Natural killer cell (primary cell): ENCODE measurements around the gene PXDC1. TPM values are rescaled to one million over a fixed set of nuclear protein-coding genes. Genes with fewer than 3 reads are reported as not detected.

Source experiments
- ATAC-seq, 3 donors: fragments of 150-1000 bp in 2 of 3; fragments of 200-7000 bp in 1 of 3; cut with Tn5 transposase; 1 replicate in 1 of 3; 2 replicates in 2 of 3; pipeline ENCODE4 v1.10.0; 2021; ENCODE audit warnings: mild to moderate bottlenecking in 2 of 3, moderate library complexity in 2 of 3
- DNase-seq, 2 donors: peaks; one replicate each; pipeline versions ENCODE4 v3.0.0 to v3.0.0-alpha.2; 2013 to 2021; ENCODE audit warnings: mixed read lengths in 1 of 2
- H3K27ac ChIP-seq: one replicate; pipeline ENCODE4 v1.5.1; 2013; ENCODE audit warnings: mild to moderate bottlenecking, low read length
- H3K27me3 ChIP-seq: one replicate; pipeline ENCODE4 v1.6.1; 2013; ENCODE audit warnings: low read length; ENCODE audit not compliant: control insufficient read depth, insufficient read depth
- H3K36me3 ChIP-seq: one replicate; pipeline ENCODE4 v1.6.1; 2013; ENCODE audit warnings: low read length; ENCODE audit not compliant: control insufficient read depth, insufficient read depth
- H3K4me1 ChIP-seq: one replicate; pipeline ENCODE4 v1.6.1; 2013; ENCODE audit warnings: low read length; ENCODE audit not compliant: control insufficient read depth, insufficient read depth
- H3K4me3 ChIP-seq: one replicate; pipeline ENCODE4 v1.5.1; 2013; ENCODE audit warnings: low read length
- H3K9me3 ChIP-seq: one replicate; pipeline ENCODE4 v1.6.1; 2013; ENCODE audit warnings: low read length; ENCODE audit not compliant: control insufficient read depth, insufficient read depth
- H3K27ac Mint-ChIP-seq, 2 donors: one replicate each; pipeline ENCODE4 v1.8.0; 2022; ENCODE audit warnings: mild to moderate bottlenecking in 2 of 2, mixed read lengths in 2 of 2, moderate library complexity in 1 of 2
- H3K27me3 Mint-ChIP-seq, 2 donors: one replicate each; pipeline ENCODE4 v1.8.0; 2022; ENCODE audit warnings: low read depth in 2 of 2, mixed read lengths in 2 of 2
- H3K36me3 Mint-ChIP-seq: one replicate; pipeline ENCODE4 v1.8.0; 2022; ENCODE audit warnings: mixed read lengths
- H3K4me1 Mint-ChIP-seq, 2 donors: one replicate each; pipeline ENCODE4 v1.8.0; 2022; ENCODE audit warnings: mixed read lengths in 2 of 2
- H3K4me3 Mint-ChIP-seq: one replicate; pipeline ENCODE4 v1.8.0; 2022; ENCODE audit warnings: mild to moderate bottlenecking, moderate library complexity, mixed read lengths
- H3K9me3 Mint-ChIP-seq, 2 donors: one replicate each; pipeline ENCODE4 v1.8.0; 2022; ENCODE audit warnings: mixed read lengths in 2 of 2
- CTCF ChIP-seq: fragments of 200-600 bp; IDR thresholded peaks from one replicate; pipeline ENCODE4 v1.8.0; 2022; ENCODE audit warnings: antibody characterized with exemption
- WGBS: methylation state at CpG from one replicate; pipeline ENCODE4 v1.1.7; 2013; ENCODE audit warnings: missing lambda C conversion rate; ENCODE audit not compliant: insufficient coverage; 5-methylcytosine and 5-hydroxymethylcytosine counted together
- intact Hi-C: fragments of 100-400 bp; cut with micrococcal nuclease; formaldehyde crosslinking; loops from one replicate; pipeline ENCODE4 v1.14.2; 2022
- total RNA-seq, 4 donors: library from RNA; stranded (reverse); fragments of 120-200 nt in 1 of 4; gene quantifications; one replicate each; pipeline versions ENCODE4 v1.2.3 to v1.2.4, GENCODE V29; 2013 to 2022

The PXDC1 gene
- total RNA-seq, 3 donors from 2014 or later (not counting 1 experiment from before 2014, with no cell fraction given): 0.28 TPM; not detected in 1

GRCh38 chr6:3696525-3697088, 54.9 kb downstream of the PXDC1 start:
- DNase-seq (no peak), ATAC-seq (no peak)
- Mint-ChIP-seq H3K4me3 (no peak overlapping the region), H3K27ac (no peak overlapping the region), H3K9me3 (no peaks in the 10 kb centered on the region), H3K4me1 (no peaks in the 10 kb centered on the region), H3K27me3 (peaks cover 7 to 26% of the 10 kb centered on the region in 2 donors), H3K36me3 (no peaks in the 10 kb centered on the region)
- no peak for TF ChIP-seq CTCF
- Histone ChIP-seq H3K4me1 (no peaks in the 10 kb centered on the region), H3K36me3 (no peaks in the 10 kb centered on the region), H3K4me3 (no peak overlapping the region), H3K27ac (no peak overlapping the region), H3K27me3 (no peaks in the 10 kb centered on the region), H3K9me3 (no peaks in the 10 kb centered on the region)
- 88% methylated on average over 5 of the region's 5 CpGs for WGBS
- intact Hi-C loops: no loop called here

GRCh38 chr6:3695065-3695817, 56.3 kb downstream of the PXDC1 start:
- H3K4me1 Mint-ChIP-seq: no peaks in the 10 kb centered on the region
- H3K4me1 ChIP-seq: no peaks in the 10 kb centered on the region
- 95% methylated on average over 2 of the region's 2 CpGs for WGBS
- H3K4me3 ChIP-seq: no peak overlapping the region
- TF ChIP-seq CTCF: no peak
- DNase-seq (no peak), ATAC-seq (no peak)
- H3K27me3 Mint-ChIP-seq: peaks cover 11 to 26% of the 10 kb centered on the region in 2 donors
- H3K9me3 ChIP-seq: no peaks in the 10 kb centered on the region
- no peak overlapping the region for H3K27ac ChIP-seq
- no peak overlapping the region for H3K4me3 Mint-ChIP-seq
- H3K27me3 ChIP-seq: no peaks in the 10 kb centered on the region
- H3K27ac Mint-ChIP-seq: no peak overlapping the region
- intact Hi-C loops: no loop called here
- H3K9me3 Mint-ChIP-seq: no peaks in the 10 kb centered on the region
- no peaks in the 10 kb centered on the region for H3K36me3 ChIP-seq
- no peaks in the 10 kb centered on the region for H3K36me3 Mint-ChIP-seq

GRCh38 chr6:3693831-3694230, 57.7 kb downstream of the PXDC1 start:
- H3K27me3 ChIP-seq: no peaks in the 10 kb centered on the region
- H3K9me3 Mint-ChIP-seq: no peaks in the 10 kb centered on the region
- DNase-seq (no peak), ATAC-seq (no peak)
- no peaks in the 10 kb centered on the region for H3K9me3 ChIP-seq
- H3K4me1 Mint-ChIP-seq: no peaks in the 10 kb centered on the region
- intact Hi-C loops: no loop called here
- TF ChIP-seq CTCF: no peak
- H3K4me3 ChIP-seq: no peak overlapping the region
- no peaks in the 10 kb centered on the region for H3K36me3 ChIP-seq
- H3K4me3 Mint-ChIP-seq: no peak overlapping the region
- H3K27me3 Mint-ChIP-seq: peaks cover 23 to 25% of the 10 kb centered on the region in 2 donors
- no peaks in the 10 kb centered on the region for H3K4me1 ChIP-seq
- WGBS: 93% methylated on average over 2 of the region's 2 CpGs
- H3K27ac Mint-ChIP-seq: no peak overlapping the region
- no peak overlapping the region for H3K27ac ChIP-seq
- no peaks in the 10 kb centered on the region for H3K36me3 Mint-ChIP-seq
